H9 (cell line): ENCODE results near the gene ADNP2. TPM values are rescaled to one million over a fixed set of nuclear protein-coding genes. Genes with fewer than 3 reads are reported as not detected.

Experiments used
- DNase-seq: peaks from one replicate; pipeline ENCODE4 v3.0.0-alpha.2; 2017
- H2AFZ ChIP-seq: one replicate; pipeline ENCODE4 v1.6.1; 2013; ENCODE audit warnings: mild to moderate bottlenecking, low read length, control low read depth, moderate library complexity
- H2AK5ac ChIP-seq: 2 replicates; pipeline ENCODE4 v1.6.1; 2013; ENCODE audit warnings: low read length, control low read depth, mixed read lengths; ENCODE audit not compliant: insufficient read length
- H2BK120ac ChIP-seq: one replicate; pipeline ENCODE4 v1.6.1; 2013; ENCODE audit warnings: low read depth, mild to moderate bottlenecking, low read length, control low read depth, inconsistent platforms; ENCODE audit not compliant: poor library complexity, severe bottlenecking
- H2BK12ac ChIP-seq: 2 replicates; pipeline ENCODE4 v1.6.1; 2013; ENCODE audit warnings: low read length, control low read depth, mixed read lengths, low read depth; ENCODE audit not compliant: insufficient read length
- H2BK15ac ChIP-seq: 2 replicates; pipeline ENCODE4 v1.6.1; 2013; ENCODE audit warnings: low read depth, low read length, control low read depth
- H2BK20ac ChIP-seq: one replicate; pipeline ENCODE4 v1.6.1; 2013; ENCODE audit warnings: low read depth, mild to moderate bottlenecking, low read length, control low read depth, inconsistent platforms; ENCODE audit not compliant: poor library complexity, severe bottlenecking
- H2BK5ac ChIP-seq: 2 replicates; pipeline ENCODE4 v1.6.1; 2013; ENCODE audit warnings: low read length, control low read depth, mixed read lengths; ENCODE audit not compliant: insufficient read length
- H3K14ac ChIP-seq: 2 replicates; pipeline ENCODE4 v1.6.1; 2013; ENCODE audit warnings: low read length, control low read depth; ENCODE audit not compliant: insufficient read depth
- H3K18ac ChIP-seq: 2 replicates; pipeline ENCODE4 v1.6.1; 2013; ENCODE audit warnings: low read depth, mild to moderate bottlenecking, mixed read lengths, low read length, control low read depth; ENCODE audit not compliant: insufficient read length
- H3K23ac ChIP-seq: 2 replicates; pipeline ENCODE4 v1.6.1; 2013; ENCODE audit warnings: low read length, control low read depth, mixed read lengths, low read depth; ENCODE audit not compliant: insufficient read length
- H3K23me2 ChIP-seq: 2 replicates; pipeline ENCODE4 v1.6.1; 2013; ENCODE audit warnings: low read depth, mild to moderate bottlenecking, mixed read lengths, low read length, control low read depth; ENCODE audit not compliant: insufficient read length, poor library complexity, severe bottlenecking
- H3K27ac ChIP-seq: 2 replicates; pipeline ENCODE4 v1.5.1; 2013; ENCODE audit warnings: low read length, control low read depth, mixed read lengths, low read depth; ENCODE audit not compliant: insufficient read length
- H3K27me3 ChIP-seq: 2 replicates; pipeline ENCODE4 v1.6.1; 2013; ENCODE audit warnings: low read length, control low read depth, inconsistent platforms; ENCODE audit not compliant: insufficient read depth
- H3K4ac ChIP-seq: 2 replicates; pipeline ENCODE4 v1.6.1; 2013; ENCODE audit warnings: low read depth, mild to moderate bottlenecking, control low read depth, inconsistent platforms, low read length, moderate library complexity
- H3K4me1 ChIP-seq: 2 replicates; pipeline ENCODE4 v1.6.1; 2013; ENCODE audit warnings: low read length, control low read depth, inconsistent platforms; ENCODE audit not compliant: insufficient read depth
- H3K4me2 ChIP-seq: 2 replicates; pipeline ENCODE4 v1.6.1; 2013; ENCODE audit warnings: low read length, control low read depth, mixed read lengths; ENCODE audit not compliant: insufficient read length, insufficient read depth
- H3K56ac ChIP-seq: 2 replicates; pipeline ENCODE4 v1.6.1; 2013; ENCODE audit warnings: low read depth, mild to moderate bottlenecking, mixed read lengths, low read length, control low read depth; ENCODE audit not compliant: insufficient read length
- H3K79me1 ChIP-seq: 2 replicates; pipeline ENCODE4 v1.6.1; 2013; ENCODE audit warnings: low read depth, mild to moderate bottlenecking, moderate library complexity, low read length, control low read depth, inconsistent platforms; ENCODE audit not compliant: insufficient read depth, poor library complexity, severe bottlenecking
- H3K79me2 ChIP-seq: 2 replicates; pipeline ENCODE4 v1.6.1; 2013; ENCODE audit warnings: low read length, control low read depth, inconsistent platforms; ENCODE audit not compliant: insufficient read depth
- H3K9ac ChIP-seq: 2 replicates; pipeline ENCODE4 v1.6.1; 2013; ENCODE audit warnings: low read length, control low read depth, mixed read lengths; ENCODE audit not compliant: insufficient read length; ENCODE audit errors: extremely low read depth
- H3K9me3 ChIP-seq: one replicate; pipeline ENCODE4 v1.6.1; 2013; ENCODE audit warnings: low read depth, low read length, inconsistent platforms; ENCODE audit not compliant: control insufficient read depth
- H3T11ph ChIP-seq: one replicate; pipeline ENCODE4 v1.6.1; 2013; ENCODE audit warnings: mild to moderate bottlenecking, low read length, control low read depth, inconsistent platforms
- H4K20me1 ChIP-seq: one replicate; pipeline ENCODE4 v1.6.1; 2013; ENCODE audit not compliant: control insufficient read depth, insufficient read length, insufficient read depth
- H4K5ac ChIP-seq: 2 replicates; pipeline ENCODE4 v1.6.1; 2013; ENCODE audit warnings: low read depth, mild to moderate bottlenecking, mixed read lengths, low read length, control low read depth; ENCODE audit not compliant: insufficient read length
- H4K8ac ChIP-seq: replicated peaks from 2 replicates; pipeline ENCODE4 v1.6.1; 2013; ENCODE audit warnings: low read length, control low read depth, mixed read lengths, low read depth; ENCODE audit not compliant: insufficient read length
- H4K91ac ChIP-seq: 2 replicates; pipeline ENCODE4 v1.6.1; 2013; ENCODE audit warnings: low read depth, mild to moderate bottlenecking, moderate library complexity, mixed read lengths, low read length, control low read depth; ENCODE audit not compliant: insufficient read length
- H3K27ac Mint-ChIP-seq, 3 experiments: 2 replicates in 2 of 3; 3 replicates in 1 of 3; pipeline ENCODE4 v1.8.0; 2020 to 2021; ENCODE audit warnings: mixed read lengths in 3 of 3, mild to moderate bottlenecking in 1 of 3, moderate library complexity in 1 of 3
- H3K27me3 Mint-ChIP-seq: 2 replicates; pipeline ENCODE4 v1.8.0; 2021; ENCODE audit warnings: low read depth, mild to moderate bottlenecking, moderate library complexity, mixed read lengths
- H3K36me3 Mint-ChIP-seq, 3 experiments: 2 replicates in 2 of 3; 3 replicates in 1 of 3; pipeline ENCODE4 v1.8.0; 2020 to 2021; ENCODE audit warnings: low read depth in 3 of 3, mixed read lengths in 3 of 3; ENCODE audit not compliant: insufficient read depth in 1 of 3
- H3K4me1 Mint-ChIP-seq, 2 experiments: 2 replicates each; pipeline ENCODE4 v1.8.0; 2020; ENCODE audit warnings: mixed read lengths in 2 of 2
- H3K4me3 Mint-ChIP-seq, 2 experiments: 2 replicates in 1 of 2; 3 replicates in 1 of 2; pipeline ENCODE4 v1.8.0; 2020 to 2021; ENCODE audit warnings: mild to moderate bottlenecking in 2 of 2, mixed read lengths in 2 of 2, moderate library complexity in 1 of 2
- H3K9me3 Mint-ChIP-seq, 2 experiments: 2 replicates in 1 of 2; 3 replicates in 1 of 2; pipeline ENCODE4 v1.8.0; 2020; ENCODE audit warnings: mild to moderate bottlenecking in 2 of 2, mixed read lengths in 2 of 2, moderate library complexity in 1 of 2
- WGBS: extraction: QIAGEN DNeasy Blood & Tissue Kit; methylation state at CpG from one replicate; pipeline ENCODE4 v1.1.7; 2013; ENCODE audit warnings: missing lambda C conversion rate, low lambda C conversion rate, mixed read lengths; ENCODE audit not compliant: insufficient read length; ENCODE audit errors: extremely low coverage; 5-methylcytosine and 5-hydroxymethylcytosine counted together
- total RNA-seq: library from RNA; stranded (reverse); gene quantifications from 2 replicates; pipeline ENCODE4 v1.2.1, GENCODE V29; 2021
- TF ChIP-seq, protein P1 (sequence below): fragments of 200-600 bp; sonication (generic); conservative IDR thresholded peaks from 3 replicates; pipeline ENCODE4 v1.8.0; 2021; ENCODE audit warnings: antibody characterized with exemption, mild to moderate bottlenecking

ADNP2 gene
- total RNA-seq, 1 experiment from 2014 or later = 53.5 TPM

DNA sequence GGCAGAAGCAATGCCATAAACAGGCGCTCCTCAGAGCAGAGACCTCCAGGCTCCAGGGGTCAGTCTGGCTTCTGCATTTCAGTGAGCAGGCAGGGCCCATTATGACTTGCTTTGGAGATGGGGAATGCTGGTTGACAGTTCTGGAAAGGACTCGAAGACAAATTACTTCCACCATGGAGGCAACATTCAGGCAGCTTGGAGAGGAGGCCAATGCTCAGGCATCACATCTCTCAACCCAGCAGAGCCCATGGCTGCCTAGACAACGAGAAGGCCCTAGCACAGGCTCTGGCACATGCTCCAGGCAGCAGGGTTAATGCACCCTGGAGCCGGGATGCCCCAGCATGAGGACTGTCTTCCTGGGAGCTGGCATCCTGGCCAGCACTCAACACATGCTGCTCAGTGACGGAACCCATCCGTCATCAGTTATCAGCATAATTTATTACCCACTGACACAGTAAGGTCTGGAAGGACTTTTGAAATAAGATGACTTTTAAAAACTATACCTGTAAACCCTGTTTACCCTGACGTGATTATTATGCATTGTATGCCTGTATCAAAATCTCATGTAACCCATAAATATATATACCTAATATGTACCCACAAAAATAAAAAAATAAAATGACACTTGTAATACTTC is 52.8 kb downstream of the ADNP2 start:
- Histone ChIP-seq H3K18ac (no peak overlapping the region), H3K56ac (no peak overlapping the region), H2BK15ac (no peak overlapping the region), H3K4ac (no peak overlapping the region), H3K14ac (no peak overlapping the region), H3K79me1 (no peaks in the 10 kb centered on the region), H3K23ac (no peak overlapping the region), H4K91ac (no peak overlapping the region), H3K27ac (no peak overlapping the region), H3K9ac (no peak overlapping the region), H2AFZ (no peak overlapping the region), H4K20me1 (no peaks in the 10 kb centered on the region), H2BK120ac (no peak overlapping the region), H4K8ac (no peak overlapping the region), H4K5ac (no peak overlapping the region), H3T11ph (no peak overlapping the region), H3K9me3 (no peaks in the 10 kb centered on the region), H3K27me3 (no peaks in the 10 kb centered on the region), H2BK5ac (no peak overlapping the region), H3K79me2 (no peaks in the 10 kb centered on the region), H2AK5ac (no peak overlapping the region), H3K4me1 (no peaks in the 10 kb centered on the region), H2BK12ac (no peak overlapping the region), H3K23me2 (no peaks in the 10 kb centered on the region), H2BK20ac (no peak overlapping the region), H3K4me2 (no peak overlapping the region)
- Mint-ChIP-seq H3K36me3 (peaks cover 30 to 54% (median 44%) of the 10 kb centered on the region in 3 experiments), H3K27me3 (peaks cover 10% of the 10 kb centered on the region; the same call in 1 of the 2 replicates), H3K9me3 (peaks cover 22 to 31% of the 10 kb centered on the region in 2 experiments), H3K4me3 (no peak overlapping the region), H3K27ac (no peak overlapping the region), H3K4me1 (no peaks in the 10 kb centered on the region)
- no peak for DNase-seq
- no CpG with 5 or more reads among the region's 7 CpGs for WGBS
- TF ChIP-seq, protein P1, sequence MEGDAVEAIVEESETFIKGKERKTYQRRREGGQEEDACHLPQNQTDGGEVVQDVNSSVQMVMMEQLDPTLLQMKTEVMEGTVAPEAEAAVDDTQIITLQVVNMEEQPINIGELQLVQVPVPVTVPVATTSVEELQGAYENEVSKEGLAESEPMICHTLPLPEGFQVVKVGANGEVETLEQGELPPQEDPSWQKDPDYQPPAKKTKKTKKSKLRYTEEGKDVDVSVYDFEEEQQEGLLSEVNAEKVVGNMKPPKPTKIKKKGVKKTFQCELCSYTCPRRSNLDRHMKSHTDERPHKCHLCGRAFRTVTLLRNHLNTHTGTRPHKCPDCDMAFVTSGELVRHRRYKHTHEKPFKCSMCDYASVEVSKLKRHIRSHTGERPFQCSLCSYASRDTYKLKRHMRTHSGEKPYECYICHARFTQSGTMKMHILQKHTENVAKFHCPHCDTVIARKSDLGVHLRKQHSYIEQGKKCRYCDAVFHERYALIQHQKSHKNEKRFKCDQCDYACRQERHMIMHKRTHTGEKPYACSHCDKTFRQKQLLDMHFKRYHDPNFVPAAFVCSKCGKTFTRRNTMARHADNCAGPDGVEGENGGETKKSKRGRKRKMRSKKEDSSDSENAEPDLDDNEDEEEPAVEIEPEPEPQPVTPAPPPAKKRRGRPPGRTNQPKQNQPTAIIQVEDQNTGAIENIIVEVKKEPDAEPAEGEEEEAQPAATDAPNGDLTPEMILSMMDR = no peak
